ENCODE data around the gene RBM44. TPM values are rescaled to one million over a fixed set of nuclear protein-coding genes. Genes with fewer than 3 reads are reported as not detected.
A peak's percentile ranks its signal among the peaks of the same experiment; 100 is the strongest.

The RBM44 gene
- total RNA-seq, 4 donors from 2014 or later: 0.08 to 1.5 (median 0.20) TPM

GRCh38 chr2:237876532-237876931 lies 78.0 kb downstream of the RBM44 start:
- H3K27me3 ChIP-seq: peaks cover 0 to 6% (median 0%) of the 10 kb centered on the region in 4 donors
- H3K4me3 ChIP-seq: no peak overlapping the region
- H3K4me1 ChIP-seq: peaks cover 0 to 41% (median 26%) of the 10 kb centered on the region in 3 donors
- intact Hi-C loops (cut with DNase I): no loop called here
- no peak for DNase-seq
- no peaks in the 10 kb centered on the region for H3K36me3 ChIP-seq
- 71 to 95% methylated on average over 2 to 4 of the region's 12 CpGs for WGBS, 2 donors
- TF ChIP-seq, protein P1, sequence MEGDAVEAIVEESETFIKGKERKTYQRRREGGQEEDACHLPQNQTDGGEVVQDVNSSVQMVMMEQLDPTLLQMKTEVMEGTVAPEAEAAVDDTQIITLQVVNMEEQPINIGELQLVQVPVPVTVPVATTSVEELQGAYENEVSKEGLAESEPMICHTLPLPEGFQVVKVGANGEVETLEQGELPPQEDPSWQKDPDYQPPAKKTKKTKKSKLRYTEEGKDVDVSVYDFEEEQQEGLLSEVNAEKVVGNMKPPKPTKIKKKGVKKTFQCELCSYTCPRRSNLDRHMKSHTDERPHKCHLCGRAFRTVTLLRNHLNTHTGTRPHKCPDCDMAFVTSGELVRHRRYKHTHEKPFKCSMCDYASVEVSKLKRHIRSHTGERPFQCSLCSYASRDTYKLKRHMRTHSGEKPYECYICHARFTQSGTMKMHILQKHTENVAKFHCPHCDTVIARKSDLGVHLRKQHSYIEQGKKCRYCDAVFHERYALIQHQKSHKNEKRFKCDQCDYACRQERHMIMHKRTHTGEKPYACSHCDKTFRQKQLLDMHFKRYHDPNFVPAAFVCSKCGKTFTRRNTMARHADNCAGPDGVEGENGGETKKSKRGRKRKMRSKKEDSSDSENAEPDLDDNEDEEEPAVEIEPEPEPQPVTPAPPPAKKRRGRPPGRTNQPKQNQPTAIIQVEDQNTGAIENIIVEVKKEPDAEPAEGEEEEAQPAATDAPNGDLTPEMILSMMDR (IDR thresholded peaks at IDR 0.05): no peak
- no peak for TF ChIP-seq POLR2A (IDR thresholded peaks at IDR 0.05)
- no peak overlapping the region for H3K27ac ChIP-seq
- no peaks in the 10 kb centered on the region for H3K9me3 ChIP-seq

- no peak for DNase-seq
- Histone ChIP-seq H3K27me3 (peaks cover 0 to 6% (median 0%) of the 10 kb centered on the region in 4 donors), H3K36me3 (no peaks in the 10 kb centered on the region), H3K9me3 (no peaks in the 10 kb centered on the region), H3K4me1 (peaks cover 0 to 41% (median 26%) of the 10 kb centered on the region in 3 donors), H3K27ac (no peak overlapping the region), H3K4me3 (no peak overlapping the region)
- WGBS, 2 donors: 66 to 85% methylated on average over 2 of the region's 23 CpGs
- intact Hi-C loops (cut with DNase I): no loop called here
- no peak for TF ChIP-seq POLR2A (IDR thresholded peaks at IDR 0.05)
- TF ChIP-seq, protein P1 (IDR thresholded peaks at IDR 0.05): no peak
Observed at GRCh38 chr2:237876951-237877491, 78.4 kb downstream of the RBM44 start.

GRCh38 chr2:237877576-237878307 lies 79.2 kb downstream of the RBM44 start:
- H3K27me3 ChIP-seq: peaks cover 0 to 6% (median 0%) of the 10 kb centered on the region in 4 donors
- peaks cover 0 to 39% (median 25%) of the 10 kb centered on the region in 3 donors for H3K4me1 ChIP-seq
- H3K9me3 ChIP-seq: no peaks in the 10 kb centered on the region
- TF ChIP-seq, protein P1 (IDR thresholded peaks at IDR 0.05): no peak
- no peak for TF ChIP-seq POLR2A (IDR thresholded peaks at IDR 0.05)
- H3K36me3 ChIP-seq: no peaks in the 10 kb centered on the region
- intact Hi-C loops (cut with DNase I): no loop called here
- no peak overlapping the region for H3K4me3 ChIP-seq
- WGBS, 2 donors: 96% methylated on average over 7 of the region's 25 CpGs; no CpG with 5 or more reads in 1 of the 2 donors
- no peak for DNase-seq
- H3K27ac ChIP-seq: peak overlapping the region in 1 of 4 donors; percentile 6

DNA sequence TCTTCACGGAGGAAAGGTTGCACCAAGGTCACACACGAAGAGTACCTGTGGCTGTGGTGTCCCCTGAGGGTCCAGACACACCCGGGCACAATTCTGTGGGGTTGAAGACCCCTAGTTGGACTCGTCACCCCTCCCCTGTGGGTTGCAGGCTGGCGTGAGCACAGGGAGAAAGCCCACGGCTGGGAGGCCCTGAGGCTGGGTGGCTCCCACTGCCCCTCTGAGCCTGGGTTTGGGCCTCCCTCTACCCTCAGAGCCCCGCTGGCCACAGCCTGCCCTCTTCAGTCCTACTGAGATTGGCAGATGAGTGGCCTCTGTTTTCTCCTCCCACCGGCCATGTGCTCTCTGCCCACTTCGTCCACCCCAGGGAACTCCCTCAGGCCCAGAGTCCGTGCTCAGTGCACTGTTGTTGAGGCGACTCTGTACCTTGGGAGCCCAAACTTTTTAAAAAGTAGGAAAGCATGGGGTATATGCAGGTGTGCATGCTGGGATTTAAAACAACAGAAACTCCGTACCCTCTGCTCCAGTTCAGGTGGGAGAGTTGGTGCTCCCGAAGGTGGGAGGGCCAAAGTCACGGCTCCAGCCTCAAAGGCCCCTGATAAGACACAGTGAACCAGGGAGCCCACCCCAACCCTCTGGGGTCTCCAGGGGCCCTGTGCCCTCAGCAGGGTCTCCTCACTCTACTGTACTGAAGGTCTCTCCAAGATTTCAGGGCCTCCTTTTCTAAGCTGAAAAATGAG lies 79.9 kb downstream of the RBM44 start:
- Histone ChIP-seq H3K9me3 (no peaks in the 10 kb centered on the region), H3K4me3 (no peak overlapping the region), H3K36me3 (no peaks in the 10 kb centered on the region), H3K4me1 (peaks cover 0 to 31% (median 18%) of the 10 kb centered on the region in 3 donors), H3K27me3 (peaks cover 0 to 6% (median 0%) of the 10 kb centered on the region in 4 donors), H3K27ac (peak overlapping the region in 1 of 4 donors; percentile 6)
- no peak for TF ChIP-seq POLR2A (IDR thresholded peaks at IDR 0.05)
- TF ChIP-seq, protein P1 (IDR thresholded peaks at IDR 0.05): no peak
- intact Hi-C loops (cut with DNase I): no loop called here
- WGBS, 2 donors: 77 to 87% methylated on average over 5 to 6 of the region's 14 CpGs
- DNase-seq: no peak

GRCh38 chr2:237879058-237879430 lies 80.5 kb downstream of the RBM44 start:
- 72 to 85% methylated on average over 4 to 5 of the region's 5 CpGs for WGBS, 2 donors
- Histone ChIP-seq H3K9me3 (no peaks in the 10 kb centered on the region), H3K36me3 (no peaks in the 10 kb centered on the region), H3K4me1 (peaks cover 0 to 26% (median 13%) of the 10 kb centered on the region in 3 donors), H3K4me3 (no peak overlapping the region), H3K27ac (no peak overlapping the region), H3K27me3 (peaks cover 0 to 6% (median 0%) of the 10 kb centered on the region in 4 donors)
- intact Hi-C loops (cut with DNase I): no loop called here
- DNase-seq: no peak
- TF ChIP-seq, protein P1 (IDR thresholded peaks at IDR 0.05): no peak
- TF ChIP-seq POLR2A (IDR thresholded peaks at IDR 0.05): no peak
